Psoas muscle (tissue), 8 donors: ENCODE data around the gene LPCAT3. TPM values are rescaled to one million over a fixed set of nuclear protein-coding genes. Genes with fewer than 3 reads are reported as not detected.

ENCODE experiments used
- ATAC-seq, 4 donors: fragments of 200-7000 bp; cut with Tn5 transposase; one replicate each; pipeline ENCODE4 v1.9.1; 2020; ENCODE audit warnings: moderate library complexity in 3 of 4, mild to moderate bottlenecking in 2 of 4
- DNase-seq, 2 donors: peaks; one replicate each; pipeline ENCODE4 v3.0.0-alpha.2; 2020
- H3K27ac ChIP-seq: fragments of 200-600 bp; one replicate; pipeline ENCODE4 v1.8.0; 2022
- H3K27me3 ChIP-seq, 3 donors: fragments of 200-600 bp in 1 of 3; one replicate each; pipeline versions ENCODE4 v1.6.1 to v1.8.0; 2013 to 2022; ENCODE audit warnings: low read length in 2 of 3, mild to moderate bottlenecking in 2 of 3, moderate library complexity in 1 of 3; ENCODE audit not compliant: insufficient read depth in 3 of 3
- H3K36me3 ChIP-seq, 2 donors: fragments of 200-600 bp in 1 of 2; one replicate each; pipeline versions ENCODE4 v1.6.1 to v1.8.0; 2013 to 2022; ENCODE audit warnings: low read depth in 1 of 2, mild to moderate bottlenecking in 1 of 2, moderate library complexity in 1 of 2; ENCODE audit not compliant: insufficient read depth in 1 of 2
- H3K4me1 ChIP-seq: fragments of 200-600 bp; one replicate; pipeline ENCODE4 v1.8.0; 2022
- H3K4me3 ChIP-seq: fragments of 200-600 bp; one replicate; pipeline ENCODE4 v1.8.0; 2022; ENCODE audit warnings: mild to moderate bottlenecking
- H3K9me3 ChIP-seq: fragments of 200-600 bp; one replicate; pipeline ENCODE4 v1.8.0; 2022
- CTCF ChIP-seq: fragments of 200-600 bp; IDR thresholded peaks from one replicate; pipeline ENCODE4 v1.8.0; 2022; ENCODE audit warnings: antibody characterized with exemption
- WGBS, 3 donors: extraction: QIAGEN DNeasy Blood & Tissue Kit; methylation state at CpG; one replicate each; pipeline versions ENCODE4 v1.1.6 to v1.1.7; 2013; 5-methylcytosine and 5-hydroxymethylcytosine counted together
- intact Hi-C, 2 donors: fragments of 100-400 bp; cut with DNase I; formaldehyde crosslinking; loops; one replicate each; pipeline versions ENCODE4 v1.11.0 to v1.14.2; 2022
- polyA plus RNA-seq, 3 donors: library from polyadenylated mRNA; stranded (reverse); fragments of 200-250 nt; gene quantifications; one replicate each; pipeline ENCODE4 v1.2.3, GENCODE V29; 2013
- total RNA-seq, 4 donors: library from RNA; stranded (reverse); fragmentation: NEBNext Ultra II Directional in 2 of 4; extraction: Animal tissue kit (Norgen Biotek cat#: 25700) in 2 of 4; gene quantifications; one replicate each; pipeline versions ENCODE4 v1.2.1 to v1.2.4, GENCODE V29; 2021 to 2023
- donor health status: healthy with polysubstance abuse.
- donor health status: DM: no; HTN: no; CAD: no; lungs with moderate emphysema.
- donor health status: Bipolar disorder and iron deficiency.
- donor health status: healthy.
- donor health status: DM: yes; HTN: yes; CAD: no.
- donor health status: DM: no; HTN: no; CAD: no.
- donor health status: DM: no; HTN: no; CAD: no.
- donor health status: DM: yes; HTN: yes; CAD: no.

Gene LPCAT3
- total and polyA plus RNA-seq, 7 donors, result 13.9 to 56.5 (median 26.2) TPM

- peaks cover 16% of the 10 kb centered on the region for H3K4me1 ChIP-seq
- DNase-seq (no peak), ATAC-seq (no peak)
- no peak for TF ChIP-seq CTCF
- no peak overlapping the region for H3K4me3 ChIP-seq
- intact Hi-C loops, result no loop called here
- no peak overlapping the region for H3K27ac ChIP-seq
- H3K36me3 ChIP-seq, result no peaks in the 10 kb centered on the region
- 54 to 65% (median 58%) methylated on average over 5 of the region's 5 CpGs for WGBS, 3 donors
- H3K9me3 ChIP-seq, result no peaks in the 10 kb centered on the region
- no peaks in the 10 kb centered on the region for H3K27me3 ChIP-seq
Observed at GRCh38 chr12:7047306-7047705, 29.0 kb upstream of the LPCAT3 start.

GRCh38 chr12:7046383-7047105 lies 28.3 kb upstream of the LPCAT3 start:
- Histone ChIP-seq H3K4me1 (peaks cover 16% of the 10 kb centered on the region), H3K27me3 (no peaks in the 10 kb centered on the region), H3K27ac (no peak overlapping the region), H3K9me3 (no peaks in the 10 kb centered on the region), H3K36me3 (no peaks in the 10 kb centered on the region), H3K4me3 (no peak overlapping the region)
- ATAC-seq (no peak), DNase-seq (no peak)
- intact Hi-C loops, result no loop called here
- no peak for TF ChIP-seq CTCF
- WGBS, 3 donors, result 82 to 84% (median 83%) methylated on average over 5 of the region's 5 CpGs

- 89 to 92% (median 91%) methylated on average over 9 of the region's 9 CpGs for WGBS, 3 donors
- ATAC-seq, result no peak
- Histone ChIP-seq H3K4me3 (no peak overlapping the region), H3K4me1 (peaks cover 16% of the 10 kb centered on the region), H3K27me3 (no peaks in the 10 kb centered on the region), H3K9me3 (no peaks in the 10 kb centered on the region), H3K36me3 (no peaks in the 10 kb centered on the region), H3K27ac (no peak overlapping the region)
- TF ChIP-seq CTCF, result no peak
- intact Hi-C loops, result no loop called here
- DNase-seq, result no peak
Observed at GRCh38 chr12:7045913-7046312, 27.6 kb upstream of the LPCAT3 start.

- no peaks in the 10 kb centered on the region for H3K4me1 ChIP-seq
- no peak overlapping the region for H3K4me3 ChIP-seq
- peak; percentile 57 to 76 (median 73) for ATAC-seq
- intact Hi-C loops, result loop anchor here in 1 of 2 donors (5.0 kb wide), 1 partner anchor 96 kb away; no protein-coding TSS in a partner anchor
- no peaks in the 10 kb centered on the region for H3K27me3 ChIP-seq
- WGBS, 3 donors, result 42 to 53% (median 52%) methylated on average over 6 of the region's 6 CpGs
- no peaks in the 10 kb centered on the region for H3K9me3 ChIP-seq
- no peak overlapping the region for H3K27ac ChIP-seq
- peak; percentile 42 for TF ChIP-seq CTCF
- H3K36me3 ChIP-seq, result no peaks in the 10 kb centered on the region
- DNase-seq, result no peak
Observed at GRCh38 chr12:7042842-7043241, 24.6 kb upstream of the LPCAT3 start.

- 75 to 81% (median 76%) methylated on average over 10 of the region's 10 CpGs for WGBS, 3 donors
- no peaks in the 10 kb centered on the region for H3K4me1 ChIP-seq
- H3K27me3 ChIP-seq, result no peaks in the 10 kb centered on the region
- H3K36me3 ChIP-seq, result no peaks in the 10 kb centered on the region
- no peak overlapping the region for H3K4me3 ChIP-seq
- H3K27ac ChIP-seq, result no peak overlapping the region
- DNase-seq, result no peak
- H3K9me3 ChIP-seq, result no peaks in the 10 kb centered on the region
- no peak for ATAC-seq
- TF ChIP-seq CTCF, result no peak
- intact Hi-C loops, result no loop called here
Observed at GRCh38 chr12:7039403-7039802, 21.1 kb upstream of the LPCAT3 start.
